Stomach smooth muscle (tissue), 2 donors: ENCODE results near the gene TPCN2.

Experiments
- H3K27ac ChIP-seq: one replicate; pipeline ENCODE4 v1.7.0; 2013; ENCODE audit warnings: mild to moderate bottlenecking, low read length, inconsistent platforms
- H3K27me3 ChIP-seq, 2 donors: one replicate each; pipeline ENCODE4 v1.7.0; 2013; ENCODE audit warnings: low read length in 2 of 2; ENCODE audit not compliant: insufficient read depth in 2 of 2, control insufficient read depth in 1 of 2
- H3K36me3 ChIP-seq, 2 donors: one replicate each; pipeline ENCODE4 v1.7.0; 2013; ENCODE audit warnings: low read length in 2 of 2; ENCODE audit not compliant: control insufficient read depth in 2 of 2, insufficient read depth in 2 of 2
- H3K4me1 ChIP-seq: one replicate; pipeline ENCODE4 v1.7.0; 2013; ENCODE audit warnings: low read length; ENCODE audit not compliant: control insufficient read depth, insufficient read depth
- H3K4me3 ChIP-seq, 2 donors: one replicate each; pipeline ENCODE4 v1.7.0; 2013; ENCODE audit warnings: low read length in 2 of 2
- H3K9ac ChIP-seq, 2 donors: one replicate each; pipeline ENCODE4 v1.7.0; 2013; ENCODE audit warnings: low read length in 2 of 2, mild to moderate bottlenecking in 1 of 2
- H3K9me3 ChIP-seq, 2 donors: one replicate each; pipeline ENCODE4 v1.7.0; 2013; ENCODE audit warnings: low read length in 2 of 2; ENCODE audit not compliant: control insufficient read depth in 2 of 2
- donor health status: healthy.
- donor health status: Pancreatic carcinoma.

TPCN2 gene

DNA sequence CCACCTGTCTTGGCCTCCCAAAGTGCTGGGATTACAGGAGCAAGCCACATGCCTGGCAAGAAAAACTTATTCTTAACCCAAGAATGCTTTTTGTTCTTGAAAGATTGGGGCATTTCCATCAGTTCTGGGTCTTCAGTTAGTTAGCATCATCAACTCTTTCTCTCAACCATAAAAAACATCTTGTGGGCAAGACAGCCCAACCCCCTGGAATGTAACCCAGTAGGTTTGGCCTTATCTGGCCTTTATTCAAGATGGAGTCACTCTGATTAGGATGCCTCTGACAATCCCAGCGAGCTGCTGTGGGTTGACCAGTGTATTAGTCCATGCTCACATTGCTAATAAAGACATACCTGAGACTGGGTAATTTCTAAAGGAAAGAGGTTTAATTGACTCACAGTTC lies 9.2 kb upstream of the TPCN2 start:
- Histone ChIP-seq H3K9ac (no peak overlapping the region), H3K36me3 (no peaks in the 10 kb centered on the region), H3K4me1 (peaks cover 17% of the 10 kb centered on the region), H3K4me3 (no peak overlapping the region), H3K27ac (no peak overlapping the region), H3K9me3 (no peaks in the 10 kb centered on the region), H3K27me3 (no peaks in the 10 kb centered on the region)

DNA sequence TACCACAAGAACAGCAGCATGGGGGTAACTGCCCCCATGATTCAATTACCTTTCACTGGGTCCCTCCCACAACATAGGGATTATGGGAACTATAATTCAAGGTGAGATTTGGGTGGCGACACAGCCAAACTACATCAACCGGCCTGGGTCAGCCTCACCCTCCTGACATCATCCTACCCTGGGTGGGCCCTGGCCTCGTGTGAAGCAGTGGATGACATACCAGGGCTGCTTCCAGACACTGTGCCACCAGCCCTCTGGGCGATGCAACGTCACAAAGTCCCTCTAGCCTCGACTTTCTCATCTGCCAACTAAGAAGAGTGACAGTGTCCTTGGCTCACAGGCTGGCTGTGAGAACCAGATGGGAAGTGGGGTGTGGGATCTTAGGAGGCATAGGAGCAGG lies 8.7 kb upstream of the TPCN2 start:
- Histone ChIP-seq H3K27ac (no peak overlapping the region), H3K36me3 (no peaks in the 10 kb centered on the region), H3K9me3 (no peaks in the 10 kb centered on the region), H3K4me1 (peaks cover 21% of the 10 kb centered on the region), H3K9ac (no peak overlapping the region), H3K27me3 (no peaks in the 10 kb centered on the region), H3K4me3 (no peak overlapping the region)

DNA sequence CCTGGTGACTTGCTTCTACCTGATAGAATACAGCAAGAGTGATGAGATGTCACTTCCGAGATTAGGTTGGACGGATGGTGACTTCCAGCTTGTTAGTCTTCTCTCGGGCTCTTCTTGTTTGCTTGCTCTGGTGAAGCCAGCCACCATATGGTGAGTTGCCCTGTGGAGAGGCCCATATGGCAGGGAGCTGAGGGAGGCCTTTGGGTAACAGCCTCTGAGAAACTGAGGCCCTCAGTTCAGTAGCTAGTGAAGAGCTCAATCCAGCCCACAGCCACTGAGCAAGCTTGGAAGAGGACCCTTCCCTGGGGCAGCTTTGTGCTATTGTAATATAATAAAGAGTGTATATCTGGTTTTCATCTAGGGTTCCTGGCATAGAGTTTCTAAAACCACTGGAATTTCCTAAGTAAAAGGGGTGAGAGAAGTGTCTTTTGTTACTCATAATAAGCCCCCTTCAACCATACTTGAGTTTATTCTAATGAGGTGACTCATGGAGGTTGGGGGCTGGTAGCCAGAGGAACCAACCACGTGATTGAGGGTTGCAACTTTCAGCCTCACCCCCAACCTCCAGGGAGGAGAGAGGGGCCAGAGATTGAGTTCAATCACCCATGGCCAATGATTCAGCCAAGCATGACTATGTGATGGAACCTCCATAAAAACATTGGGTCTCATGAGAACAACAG lies 8.0 kb upstream of the TPCN2 start:
- Histone ChIP-seq H3K4me3 (no peak overlapping the region), H3K4me1 (peaks cover 15% of the 10 kb centered on the region), H3K9ac (no peak overlapping the region), H3K27ac (no peak overlapping the region), H3K9me3 (no peaks in the 10 kb centered on the region), H3K36me3 (no peaks in the 10 kb centered on the region), H3K27me3 (no peaks in the 10 kb centered on the region)

DNA sequence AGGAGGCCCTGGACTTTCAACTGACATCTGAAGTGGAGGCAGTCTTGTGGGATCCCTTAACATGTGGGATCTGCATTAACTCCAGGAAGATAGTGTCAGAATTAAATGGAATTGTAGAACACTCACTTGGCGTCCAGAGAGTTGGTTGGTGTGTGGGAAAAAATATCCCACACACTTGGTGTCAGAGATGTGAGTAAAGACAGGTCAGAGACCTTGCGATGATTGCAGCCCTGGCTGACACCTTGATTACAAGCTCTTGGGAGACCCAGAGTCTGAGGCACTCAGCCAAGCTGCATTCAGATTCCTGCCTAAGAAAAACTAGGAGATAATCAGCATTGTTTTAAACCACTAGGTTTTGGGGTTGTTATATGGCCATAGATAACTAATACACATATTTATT lies 7.2 kb upstream of the TPCN2 start:
- Histone ChIP-seq H3K27me3 (no peaks in the 10 kb centered on the region), H3K9me3 (no peaks in the 10 kb centered on the region), H3K4me3 (no peak overlapping the region), H3K9ac (no peak overlapping the region), H3K27ac (no peak overlapping the region), H3K4me1 (peaks cover 11% of the 10 kb centered on the region), H3K36me3 (no peaks in the 10 kb centered on the region)

DNA sequence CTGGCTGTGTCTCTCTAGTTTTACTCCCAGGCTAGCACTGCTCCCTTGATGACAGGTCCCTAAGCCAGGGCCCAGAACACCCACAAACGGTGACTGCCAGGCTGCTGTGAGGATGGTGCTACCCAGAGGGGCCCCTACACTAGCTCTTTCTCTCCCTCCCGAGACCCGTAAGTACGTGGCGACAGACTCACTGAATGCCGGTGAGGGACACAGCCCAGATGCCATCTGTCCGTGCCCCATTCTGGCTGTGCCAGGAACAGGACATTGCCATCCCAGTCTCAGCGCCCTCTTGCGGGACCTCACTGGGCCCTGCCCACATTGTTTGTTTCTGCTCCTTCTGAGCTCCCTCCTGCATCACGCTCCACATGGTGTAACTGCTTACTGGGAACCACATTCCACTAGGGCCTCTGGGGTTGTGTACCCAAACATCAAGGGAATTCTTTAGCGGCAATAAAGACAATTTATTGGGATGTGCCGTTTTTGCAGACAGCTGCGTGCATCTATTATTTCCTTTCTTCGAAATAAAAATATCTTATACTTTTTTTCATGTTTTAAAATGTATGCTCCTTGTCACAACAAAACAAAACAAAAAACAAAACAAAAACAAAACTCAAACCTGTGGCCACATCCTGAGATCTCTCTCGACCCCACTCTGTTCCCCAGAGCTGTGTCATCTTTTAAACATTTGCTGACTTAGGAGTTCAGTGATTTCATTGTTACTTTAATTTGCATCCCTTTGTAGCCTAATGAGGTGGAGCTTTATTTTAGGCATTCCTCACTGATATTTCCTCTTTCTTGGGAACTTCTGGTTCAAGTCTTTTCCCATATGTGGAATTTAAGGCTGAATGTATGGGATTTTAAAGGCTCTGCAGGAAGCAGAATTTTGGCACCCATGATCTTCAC lies 4.4 kb upstream of the TPCN2 start:
- H3K27ac ChIP-seq, result peak overlapping the region; percentile 58

DNA sequence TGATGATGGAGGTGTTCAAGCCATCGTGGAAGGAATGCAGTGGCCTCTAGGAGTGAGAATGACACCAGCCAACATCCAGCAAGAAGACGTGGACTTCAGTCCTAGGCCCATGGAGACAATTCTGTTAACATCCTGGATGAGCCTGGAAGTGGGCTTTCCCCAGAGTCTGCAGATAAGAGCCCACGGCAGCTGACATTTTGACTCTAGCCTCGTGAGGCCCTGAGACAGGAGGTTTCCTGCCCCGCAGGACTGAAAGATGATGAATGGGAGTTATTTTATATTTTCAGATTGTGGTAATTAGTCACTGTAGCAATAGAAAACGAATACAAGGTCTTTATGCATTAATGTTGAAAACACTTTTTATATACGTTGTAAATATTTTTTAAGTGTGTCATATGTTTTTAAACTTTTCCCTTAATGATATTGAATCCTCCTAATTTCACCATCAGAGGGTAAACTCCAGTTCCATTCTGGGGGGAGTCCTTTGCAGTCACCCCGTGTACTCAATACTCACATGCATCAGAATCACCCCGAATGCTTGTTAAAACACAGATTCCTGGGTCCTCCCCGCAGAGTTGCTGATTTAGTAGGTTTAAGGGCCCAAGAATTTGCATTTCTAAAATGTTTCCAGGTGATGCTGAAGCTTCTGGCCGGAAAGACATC lies 570 bp upstream of the TPCN2 start:
- Histone ChIP-seq H3K36me3 (no peaks in the 10 kb centered on the region), H3K27ac (peak overlapping the region; percentile 74), H3K9ac (peak overlapping the region; percentile 52 to 62), H3K4me3 (peak overlapping the region; percentile 90), H3K4me1 (peaks cover 57% of the 10 kb centered on the region), H3K27me3 (no peaks in the 10 kb centered on the region), H3K9me3 (no peaks in the 10 kb centered on the region)

More for the DNA sequence above, 4.4 kb upstream of the TPCN2 start:
- Histone ChIP-seq H3K9ac (peak overlapping the region; percentile 9 to 51), H3K27me3 (no peaks in the 10 kb centered on the region), H3K36me3 (no peaks in the 10 kb centered on the region), H3K4me3 (peak overlapping the region in 1 of 2 donors; percentile 62), H3K9me3 (no peaks in the 10 kb centered on the region), H3K4me1 (peaks cover 21% of the 10 kb centered on the region)

DNA sequence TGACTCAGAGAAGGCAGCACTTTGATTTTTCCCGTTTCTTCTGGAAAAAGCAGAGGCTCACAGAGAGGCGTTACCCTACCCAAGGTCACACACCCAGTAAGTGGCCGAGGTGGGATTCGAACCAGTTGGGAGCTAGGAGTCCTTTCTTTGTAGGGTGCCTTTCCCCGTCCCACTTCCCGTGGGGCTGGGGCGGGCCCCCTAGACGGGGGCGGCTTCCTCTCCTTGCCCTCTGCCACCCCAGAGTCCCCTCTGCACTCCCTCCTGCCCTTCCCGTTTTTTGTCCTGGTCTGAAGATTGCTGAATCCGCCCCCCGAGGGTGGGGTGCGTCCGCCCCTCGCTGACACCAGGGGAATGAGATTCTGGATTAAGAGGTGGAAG lies 747 bp downstream of the TPCN2 start:
- H3K4me1 ChIP-seq, result peaks cover 63% of the 10 kb centered on the region
- H3K9me3 ChIP-seq, result no peaks in the 10 kb centered on the region
- H3K9ac ChIP-seq, result peak overlapping the region; percentile 94 to 97
- H3K36me3 ChIP-seq, result peaks cover 2 to 3% of the 10 kb centered on the region in 2 donors
- peak overlapping the region; percentile 97 for H3K27ac ChIP-seq
- peak overlapping the region; percentile 90 for H3K4me3 ChIP-seq
- H3K27me3 ChIP-seq, result no peaks in the 10 kb centered on the region

DNA sequence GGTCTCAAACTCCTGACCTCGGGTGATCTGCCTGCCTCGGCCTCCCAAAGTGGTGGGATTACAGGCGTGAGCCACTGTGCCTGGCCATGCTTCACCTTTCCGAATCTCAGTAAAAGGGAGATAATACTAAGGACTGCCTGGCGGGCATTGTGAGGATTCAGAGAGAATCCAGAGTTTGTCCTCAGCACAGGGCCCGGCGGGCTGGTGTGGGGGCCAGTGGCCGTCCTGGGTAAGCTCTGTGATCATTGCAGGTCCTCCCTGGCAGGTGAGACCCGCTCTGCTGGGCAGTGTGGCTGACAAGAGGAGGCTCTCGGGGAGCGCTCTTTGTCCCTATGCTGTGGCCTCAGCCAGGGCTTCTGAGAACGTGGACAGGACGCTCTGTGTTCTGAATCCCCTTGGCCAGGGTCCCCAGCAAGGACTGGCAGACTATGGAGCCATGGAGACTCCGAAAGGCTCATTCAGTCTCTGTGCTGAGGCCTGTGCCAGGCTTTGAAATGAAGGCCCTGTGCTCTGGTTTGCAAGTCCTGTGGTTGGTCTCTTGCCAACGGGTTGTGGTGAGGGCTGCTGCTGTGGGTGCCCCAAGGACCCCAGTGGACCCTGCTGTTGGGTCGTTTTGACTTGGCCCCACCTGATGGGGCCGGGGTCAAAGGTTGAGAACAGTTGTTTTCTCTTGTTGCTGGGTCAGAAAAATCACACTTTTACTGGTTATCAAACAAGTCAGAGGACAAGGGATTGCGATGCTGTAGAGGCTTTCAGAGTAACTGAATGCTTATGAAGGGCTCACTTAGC lies 2.1 kb downstream of the TPCN2 start:
- Histone ChIP-seq H3K27me3 (no peaks in the 10 kb centered on the region), H3K9ac (peak overlapping the region; percentile 21 to 66), H3K27ac (peak overlapping the region; percentile 97), H3K4me1 (peaks cover 72% of the 10 kb centered on the region), H3K36me3 (peaks cover 11 to 14% of the 10 kb centered on the region in 2 donors), H3K4me3 (peak overlapping the region; percentile 50 to 90), H3K9me3 (no peaks in the 10 kb centered on the region)

DNA sequence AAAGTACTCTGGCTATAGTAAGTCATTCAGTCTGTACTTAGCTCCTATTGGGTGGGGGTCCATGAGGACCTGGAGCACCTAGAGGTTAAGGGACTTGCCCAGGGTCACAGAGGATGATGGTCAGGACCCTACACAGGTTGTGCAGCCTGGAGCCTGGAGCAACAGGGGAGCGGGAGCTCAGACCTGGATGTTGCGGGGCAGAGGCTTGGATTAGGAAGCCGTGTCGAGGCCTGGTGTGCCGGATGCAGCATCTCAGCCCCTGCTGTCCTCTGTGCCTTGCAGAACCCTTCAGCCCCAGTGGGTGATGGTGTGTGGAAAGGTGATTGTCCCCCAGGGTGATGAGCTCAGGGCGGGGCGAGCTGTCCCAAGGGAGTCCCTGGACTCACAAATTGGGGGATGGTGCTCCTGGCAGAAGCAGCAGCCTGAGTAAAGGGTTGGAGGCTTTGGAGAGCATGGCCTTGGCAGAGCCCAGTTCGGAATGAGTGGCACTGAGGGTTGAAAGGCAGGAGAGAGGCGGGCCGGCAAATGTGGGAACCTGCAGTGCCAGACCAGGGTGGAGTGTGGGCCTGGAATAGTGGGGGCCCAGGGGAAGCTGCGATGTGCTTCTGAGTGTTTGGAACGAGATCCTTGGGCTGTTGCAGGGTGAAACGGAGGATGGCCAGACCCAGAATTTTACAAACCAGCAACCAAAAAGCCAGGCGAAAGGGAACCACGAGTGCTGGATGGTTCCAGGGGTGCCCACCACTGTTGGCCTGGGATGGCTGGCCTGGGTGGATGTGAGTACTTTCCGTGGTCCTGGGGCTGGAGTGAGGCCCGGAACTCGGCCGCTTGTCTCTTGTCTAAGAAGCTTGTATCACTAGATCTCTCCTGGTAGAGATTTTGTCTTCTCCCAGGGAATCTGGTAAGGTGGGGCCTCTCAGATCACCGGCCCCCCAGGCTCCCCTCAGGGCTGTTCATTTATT lies 2.9 kb downstream of the TPCN2 start:
- H3K4me3 ChIP-seq, result peak overlapping the region; percentile 50 to 90

More for the DNA sequence above, 2.9 kb downstream of the TPCN2 start:
- peaks cover 12 to 17% of the 10 kb centered on the region in 2 donors for H3K36me3 ChIP-seq
- H3K27ac ChIP-seq, result peak overlapping the region; percentile 97
- peaks cover 76% of the 10 kb centered on the region for H3K4me1 ChIP-seq
- peak overlapping the region; percentile 21 to 66 for H3K9ac ChIP-seq
- H3K9me3 ChIP-seq, result no peaks in the 10 kb centered on the region
- H3K27me3 ChIP-seq, result no peaks in the 10 kb centered on the region
